GM23248 (cell line): Measurements from ENCODE around the gene RAPGEF4.

ENCODE experiments used
- EZH2 ChIP-seq: fragments of 200-600 bp; sonication (generic); IDR thresholded peaks from 2 replicates; pipeline ENCODE4 v1.6.1; 2018; ENCODE audit warnings: antibody characterized with exemption, mild to moderate bottlenecking; ENCODE audit not compliant: insufficient read depth, poor library complexity, severe bottlenecking
- EZH2phosphoT487 ChIP-seq: fragments of 200-600 bp; sonication (generic); IDR thresholded peaks from 2 replicates; pipeline ENCODE4 v1.6.1; 2018; ENCODE audit warnings: antibody characterized with exemption, moderate library complexity, mild to moderate bottlenecking, low read depth; ENCODE audit not compliant: insufficient read depth

- TF ChIP-seq EZH2 = no peak
- no peak for TF ChIP-seq EZH2phosphoT487
These were observed 157.5 kb downstream of the RAPGEF4 start for GRCh38 chr2:172893111-172893510.
